ENCODE data around the gene SLC30A2.

Gene SLC30A2

GRCh38 chr1:26066160-26066559 is 20.2 kb upstream of the SLC30A2 start:
- Histone ChIP-seq H3K27ac (ENCODE audit: low read length) (no peak overlapping the region), H3K36me3 (replicated peaks; ENCODE audit: insufficient read depth, low read length) (no peaks in the 10 kb centered on the region), H4K20me1 (ENCODE audit: insufficient read depth, low read length) (no peaks in the 10 kb centered on the region), H3K4me3 (ENCODE audit: low read length) (no peak overlapping the region), H3F3A (ENCODE audit: insufficient read depth, low read length) (no peaks in the 10 kb centered on the region), H2AFZ (ENCODE audit: low read length) (no peak overlapping the region), H3K4me2 (ENCODE audit: low read depth, low read length) (no peak overlapping the region), H3K9ac (ENCODE audit: low read length) (no peak overlapping the region), H3K4me1 (ENCODE audit: low read length) (no peaks in the 10 kb centered on the region), H3K79me2 (ENCODE audit: low read length) (no peaks in the 10 kb centered on the region), H3K9me3 (replicated peaks; ENCODE audit: insufficient read depth, low read length) (no peaks in the 10 kb centered on the region), H3K9me2 (replicated peaks; ENCODE audit: insufficient read depth, low read length) (no peaks in the 10 kb centered on the region), H3K27me3 (replicated peaks; ENCODE audit: insufficient read depth, low read length) (no peaks in the 10 kb centered on the region)
- TF ChIP-seq EZH2 (optimal IDR thresholded peaks at IDR 0.05; ENCODE audit: low read depth, low read length) (no peak), EZH2phosphoT487 (IDR thresholded peaks at IDR 0.05; ENCODE audit: low read length) (no peak)
- no peak for DNase-seq

- Histone ChIP-seq H3K9me2 (replicated peaks; ENCODE audit: insufficient read depth, low read length) (no peaks in the 10 kb centered on the region), H3K79me2 (ENCODE audit: low read length) (no peaks in the 10 kb centered on the region), H3K36me3 (replicated peaks; ENCODE audit: insufficient read depth, low read length) (no peaks in the 10 kb centered on the region), H3K27me3 (replicated peaks; ENCODE audit: insufficient read depth, low read length) (0 out of 2 replicates have a peak, but pooled peaks cover 2% of the 10 kb centered on the region), H3K4me1 (ENCODE audit: low read length) (0 out of 2 replicates have a peak, but pooled peaks cover 3% of the 10 kb centered on the region), H4K20me1 (ENCODE audit: insufficient read depth, low read length) (no peaks in the 10 kb centered on the region), H3K9ac (ENCODE audit: low read length) (no peak overlapping the region), H3K4me2 (ENCODE audit: low read depth, low read length) (no peak overlapping the region), H2AFZ (ENCODE audit: low read length) (no peak overlapping the region), H3K9me3 (replicated peaks; ENCODE audit: insufficient read depth, low read length) (no peaks in the 10 kb centered on the region), H3K27ac (ENCODE audit: low read length) (no peak overlapping the region), H3K4me3 (ENCODE audit: low read length) (no peak overlapping the region), H3F3A (ENCODE audit: insufficient read depth, low read length) (no peaks in the 10 kb centered on the region)
- TF ChIP-seq EZH2phosphoT487 (IDR thresholded peaks at IDR 0.05; ENCODE audit: low read length) (no peak), CTCF (IDR thresholded peaks at IDR 0.05; ENCODE audit: low read length) (no peak), EZH2 (optimal IDR thresholded peaks at IDR 0.05; ENCODE audit: low read depth, low read length) (no peak)
- no peak for DNase-seq
Observed at GRCh38 chr1:26064553-26064952, 18.6 kb upstream of the SLC30A2 start.

GRCh38 chr1:26060832-26061574 is 15.1 kb upstream of the SLC30A2 start:
- no peak for TF ChIP-seq EZH2phosphoT487 (IDR thresholded peaks at IDR 0.05; ENCODE audit: low read length)
- TF ChIP-seq EZH2 (optimal IDR thresholded peaks at IDR 0.05; ENCODE audit: low read depth, low read length), result no peak
- no peak for TF ChIP-seq CTCF (IDR thresholded peaks at IDR 0.05; ENCODE audit: low read length)
- no peaks in the 10 kb centered on the region for H3K9me2 ChIP-seq (replicated peaks; ENCODE audit: insufficient read depth, low read length)
- no peak for DNase-seq
- H3K4me1 ChIP-seq (ENCODE audit: low read length), result 0 out of 2 replicates have a peak, but pooled peaks cover 3% of the 10 kb centered on the region
- no peak overlapping the region for H3K4me3 ChIP-seq (ENCODE audit: low read length)
- H3K27ac ChIP-seq (ENCODE audit: low read length), result no peak overlapping the region
- H4K20me1 ChIP-seq (ENCODE audit: insufficient read depth, low read length), result no peaks in the 10 kb centered on the region
- H3K36me3 ChIP-seq (replicated peaks; ENCODE audit: insufficient read depth, low read length), result no peaks in the 10 kb centered on the region
- H3K79me2 ChIP-seq (ENCODE audit: low read length), result no peaks in the 10 kb centered on the region
- H3K9me3 ChIP-seq (replicated peaks; ENCODE audit: insufficient read depth, low read length), result no peaks in the 10 kb centered on the region
- H3F3A ChIP-seq (ENCODE audit: insufficient read depth, low read length), result no peaks in the 10 kb centered on the region
- H2AFZ ChIP-seq (ENCODE audit: low read length), result no peak overlapping the region
- H3K9ac ChIP-seq (ENCODE audit: low read length), result no peak overlapping the region
- H3K27me3 ChIP-seq (replicated peaks; ENCODE audit: insufficient read depth, low read length), result peaks cover 3% of the 10 kb centered on the region; the same call in 1 of the 2 replicates
- H3K4me2 ChIP-seq (ENCODE audit: low read depth, low read length), result no peak overlapping the region

- no peaks in the 10 kb centered on the region for H3K9me3 ChIP-seq (replicated peaks; ENCODE audit: insufficient read depth, low read length)
- H3K9ac ChIP-seq (ENCODE audit: low read length), result no peak overlapping the region
- H3K27ac ChIP-seq (ENCODE audit: low read length), result no peak overlapping the region
- H3K36me3 ChIP-seq (replicated peaks; ENCODE audit: insufficient read depth, low read length), result no peaks in the 10 kb centered on the region
- H3K79me2 ChIP-seq (ENCODE audit: low read length), result no peaks in the 10 kb centered on the region
- H3K4me2 ChIP-seq (ENCODE audit: low read depth, low read length), result no peak overlapping the region
- H3F3A ChIP-seq (ENCODE audit: insufficient read depth, low read length), result no peaks in the 10 kb centered on the region
- H3K4me3 ChIP-seq (ENCODE audit: low read length), result no peak overlapping the region
- H3K27me3 ChIP-seq (replicated peaks; ENCODE audit: insufficient read depth, low read length), result peaks cover 6% of the 10 kb centered on the region; the same call in 1 of the 2 replicates
- 0 out of 2 replicates have a peak, but pooled peaks cover 3% of the 10 kb centered on the region for H3K4me1 ChIP-seq (ENCODE audit: low read length)
- no peaks in the 10 kb centered on the region for H3K9me2 ChIP-seq (replicated peaks; ENCODE audit: insufficient read depth, low read length)
- TF ChIP-seq EZH2phosphoT487 (IDR thresholded peaks at IDR 0.05; ENCODE audit: low read length), result no peak
- no peak for TF ChIP-seq EZH2 (optimal IDR thresholded peaks at IDR 0.05; ENCODE audit: low read depth, low read length)
- TF ChIP-seq CTCF (IDR thresholded peaks at IDR 0.05; ENCODE audit: low read length), result no peak
- no peak for DNase-seq
- no peaks in the 10 kb centered on the region for H4K20me1 ChIP-seq (ENCODE audit: insufficient read depth, low read length)
- no peak overlapping the region for H2AFZ ChIP-seq (ENCODE audit: low read length)
Observed at GRCh38 chr1:26059906-26060305, 14.0 kb upstream of the SLC30A2 start.

Data from MM.1S (cell line).